Loucy (cell line): ENCODE measurements around the gene BHLHE23.

Experiments used
- H2AFZ ChIP-seq: fragments of 200-600 bp; sonication (generic); 2 replicates; pipeline ENCODE4 v1.6.0; 2016; ENCODE audit warnings: antibody characterized with exemption, mild to moderate bottlenecking, low read length, moderate library complexity
- H3F3A ChIP-seq: fragments of 200-600 bp; 2 replicates; pipeline ENCODE4 v1.6.0; 2016; ENCODE audit warnings: antibody characterized with exemption, low read depth, mild to moderate bottlenecking
- H3K27me3 ChIP-seq: fragments of 200-600 bp; sonication (generic); 2 replicates; pipeline ENCODE4 v1.6.1; 2014; ENCODE audit warnings: low read length, mild to moderate bottlenecking; ENCODE audit not compliant: insufficient read depth, poor library complexity, severe bottlenecking
- H3K36me3 ChIP-seq: fragments of 200-600 bp; sonication (generic); 2 replicates; pipeline ENCODE4 v1.6.1; 2016; ENCODE audit warnings: low read length; ENCODE audit not compliant: insufficient read depth
- H3K4me1 ChIP-seq: fragments of 200-600 bp; sonication (generic); 2 replicates; pipeline ENCODE4 v1.5.1; 2014; ENCODE audit warnings: low read length, mild to moderate bottlenecking; ENCODE audit not compliant: insufficient read depth, poor library complexity, severe bottlenecking
- H3K4me2 ChIP-seq: fragments of 200-600 bp; sonication (generic); 2 replicates; pipeline ENCODE4 v1.6.0; 2014; ENCODE audit warnings: antibody characterized with exemption, low read length, low read depth, mild to moderate bottlenecking; ENCODE audit not compliant: poor library complexity, severe bottlenecking
- H3K4me3 ChIP-seq: fragments of 200-600 bp; sonication (generic); 2 replicates; pipeline ENCODE4 v1.5.1; 2014; ENCODE audit warnings: low read length, mild to moderate bottlenecking, mixed read lengths; ENCODE audit not compliant: poor library complexity, severe bottlenecking
- H3K79me2 ChIP-seq: fragments of 200-600 bp; sonication (generic); 2 replicates; pipeline ENCODE4 v1.6.1; 2014; ENCODE audit warnings: low read length; ENCODE audit not compliant: insufficient read depth
- H3K9ac ChIP-seq: fragments of 200-600 bp; sonication (generic); 2 replicates; pipeline ENCODE4 v1.6.0; 2014; ENCODE audit warnings: mild to moderate bottlenecking, low read depth, low read length, moderate library complexity; ENCODE audit not compliant: poor library complexity, severe bottlenecking
- H3K9me2 ChIP-seq: fragments of 200-600 bp; sonication (generic); replicated peaks from 2 replicates; pipeline ENCODE4 v1.6.1; 2016; ENCODE audit warnings: low read depth, low read length, mixed read lengths
- H3K9me3 ChIP-seq: fragments of 200-600 bp; sonication (generic); 2 replicates; pipeline ENCODE4 v1.6.1; 2014; ENCODE audit warnings: mild to moderate bottlenecking, antibody characterized with exemption, low read length, low read depth; ENCODE audit not compliant: insufficient read depth
- H4K20me1 ChIP-seq: fragments of 200-600 bp; sonication (generic); 2 replicates; pipeline ENCODE4 v1.6.0; 2014; ENCODE audit warnings: antibody characterized with exemption, low read length, mild to moderate bottlenecking; ENCODE audit not compliant: insufficient read depth, poor library complexity, severe bottlenecking
- EZH2phosphoT487 ChIP-seq: fragments of 200-600 bp; IDR thresholded peaks from 2 replicates; pipeline ENCODE4 v1.6.1; 2018; ENCODE audit warnings: antibody characterized with exemption, mild to moderate bottlenecking, moderate library complexity, borderline replicate concordance
- TF ChIP-seq, protein P1 (sequence below): fragments of 200-600 bp; sonication (generic); conservative IDR thresholded peaks from 2 replicates; pipeline ENCODE4 v1.5.1; 2014; ENCODE audit warnings: mild to moderate bottlenecking, antibody characterized with exemption, low read length

Gene BHLHE23

DNA sequence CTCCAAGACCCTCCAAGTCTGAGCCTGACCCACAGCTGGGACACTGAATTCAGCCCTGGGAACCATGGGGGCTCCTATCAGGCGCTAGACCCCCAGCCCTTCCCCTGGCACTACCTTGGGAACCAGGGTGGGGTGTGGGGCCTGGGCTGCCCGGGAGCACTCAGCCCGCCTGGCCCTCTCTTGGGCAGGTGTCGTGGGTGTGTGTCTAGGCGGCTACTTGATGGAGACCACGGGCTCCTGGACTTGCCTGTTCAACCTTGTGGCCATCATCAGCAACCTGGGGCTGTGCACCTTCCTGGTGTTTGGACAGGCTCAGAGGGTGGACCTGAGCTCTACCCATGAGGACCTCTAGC, 39.6 kb downstream of the BHLHE23 start:
- peaks cover 2% of the 10 kb centered on the region for H4K20me1 ChIP-seq
- no peaks in the 10 kb centered on the region for H3F3A ChIP-seq
- no peaks in the 10 kb centered on the region for H3K9me3 ChIP-seq
- H3K27me3 ChIP-seq: no peaks in the 10 kb centered on the region
- no peak overlapping the region for H2AFZ ChIP-seq
- no peak overlapping the region for H3K9ac ChIP-seq
- no peak overlapping the region for H3K4me3 ChIP-seq
- no peaks in the 10 kb centered on the region for H3K4me1 ChIP-seq
- no peaks in the 10 kb centered on the region for H3K9me2 ChIP-seq
- H3K36me3 ChIP-seq: peaks cover 19% of the 10 kb centered on the region; the same call in 1 of the 2 replicates
- H3K79me2 ChIP-seq: peaks cover 9% of the 10 kb centered on the region; the same call in 1 of the 2 replicates
- H3K4me2 ChIP-seq: no peak overlapping the region
- no peak for TF ChIP-seq EZH2phosphoT487
- TF ChIP-seq, protein P1, sequence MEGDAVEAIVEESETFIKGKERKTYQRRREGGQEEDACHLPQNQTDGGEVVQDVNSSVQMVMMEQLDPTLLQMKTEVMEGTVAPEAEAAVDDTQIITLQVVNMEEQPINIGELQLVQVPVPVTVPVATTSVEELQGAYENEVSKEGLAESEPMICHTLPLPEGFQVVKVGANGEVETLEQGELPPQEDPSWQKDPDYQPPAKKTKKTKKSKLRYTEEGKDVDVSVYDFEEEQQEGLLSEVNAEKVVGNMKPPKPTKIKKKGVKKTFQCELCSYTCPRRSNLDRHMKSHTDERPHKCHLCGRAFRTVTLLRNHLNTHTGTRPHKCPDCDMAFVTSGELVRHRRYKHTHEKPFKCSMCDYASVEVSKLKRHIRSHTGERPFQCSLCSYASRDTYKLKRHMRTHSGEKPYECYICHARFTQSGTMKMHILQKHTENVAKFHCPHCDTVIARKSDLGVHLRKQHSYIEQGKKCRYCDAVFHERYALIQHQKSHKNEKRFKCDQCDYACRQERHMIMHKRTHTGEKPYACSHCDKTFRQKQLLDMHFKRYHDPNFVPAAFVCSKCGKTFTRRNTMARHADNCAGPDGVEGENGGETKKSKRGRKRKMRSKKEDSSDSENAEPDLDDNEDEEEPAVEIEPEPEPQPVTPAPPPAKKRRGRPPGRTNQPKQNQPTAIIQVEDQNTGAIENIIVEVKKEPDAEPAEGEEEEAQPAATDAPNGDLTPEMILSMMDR: no peak

DNA sequence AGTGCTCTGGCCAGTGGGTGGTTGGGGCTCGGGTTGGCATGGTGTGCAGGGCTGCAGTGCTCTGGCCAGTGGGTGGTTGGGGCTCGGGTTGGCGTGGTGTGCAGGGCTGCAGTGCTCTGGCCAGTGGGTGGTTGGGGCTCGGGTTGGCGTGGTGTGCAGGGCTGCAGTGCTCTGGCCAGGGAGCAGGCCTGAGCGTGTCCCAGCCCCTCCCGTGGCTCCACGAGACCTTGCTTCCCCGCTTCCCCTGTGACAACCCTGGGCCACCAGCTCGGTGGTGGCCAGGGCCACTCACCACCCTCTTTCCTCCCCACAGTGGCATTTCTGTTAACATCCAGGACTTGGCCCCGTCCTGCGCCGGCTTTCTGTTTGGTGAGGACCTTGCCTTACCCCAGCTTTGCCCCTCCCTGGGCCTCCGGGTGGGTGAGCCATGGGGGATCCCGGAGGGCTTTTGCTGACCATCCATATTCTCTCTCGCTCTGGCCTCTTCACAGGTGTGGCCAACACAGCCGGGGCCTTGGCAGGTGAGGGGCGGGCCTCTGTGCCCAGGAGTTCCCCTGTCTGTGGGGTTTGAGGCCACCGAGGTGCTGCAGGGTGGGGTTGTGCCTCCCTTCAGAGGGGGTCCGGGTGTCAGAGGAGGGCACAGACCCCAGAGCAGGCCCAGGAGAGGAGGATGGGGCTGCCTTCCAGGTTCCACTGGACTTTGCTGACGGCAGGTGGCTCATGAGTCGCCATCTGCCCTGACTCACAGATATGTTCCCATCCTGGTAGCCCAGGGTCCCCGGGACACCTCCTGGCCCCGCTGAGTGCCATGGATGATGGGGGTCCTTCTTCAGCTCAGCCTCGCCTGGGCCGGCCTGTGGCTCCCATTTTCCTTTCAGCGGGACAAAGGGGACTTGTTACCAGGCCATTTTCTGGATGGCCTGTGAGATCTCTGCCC, 40.3 kb downstream of the BHLHE23 start:
- Histone ChIP-seq H3K27me3 (no peaks in the 10 kb centered on the region), H3K79me2 (peaks cover 15% of the 10 kb centered on the region; the same call in 1 of the 2 replicates), H3K4me2 (no peak overlapping the region), H3K4me3 (no peak overlapping the region), H3F3A (no peaks in the 10 kb centered on the region), H3K36me3 (peaks cover 19% of the 10 kb centered on the region; the same call in 1 of the 2 replicates), H2AFZ (no peak overlapping the region), H3K9ac (no peak overlapping the region), H4K20me1 (peaks cover 2% of the 10 kb centered on the region), H3K4me1 (peaks cover 4% of the 10 kb centered on the region), H3K9me2 (no peaks in the 10 kb centered on the region), H3K9me3 (no peaks in the 10 kb centered on the region)
- TF ChIP-seq, protein P1: no peak
- TF ChIP-seq EZH2phosphoT487: no peak

DNA sequence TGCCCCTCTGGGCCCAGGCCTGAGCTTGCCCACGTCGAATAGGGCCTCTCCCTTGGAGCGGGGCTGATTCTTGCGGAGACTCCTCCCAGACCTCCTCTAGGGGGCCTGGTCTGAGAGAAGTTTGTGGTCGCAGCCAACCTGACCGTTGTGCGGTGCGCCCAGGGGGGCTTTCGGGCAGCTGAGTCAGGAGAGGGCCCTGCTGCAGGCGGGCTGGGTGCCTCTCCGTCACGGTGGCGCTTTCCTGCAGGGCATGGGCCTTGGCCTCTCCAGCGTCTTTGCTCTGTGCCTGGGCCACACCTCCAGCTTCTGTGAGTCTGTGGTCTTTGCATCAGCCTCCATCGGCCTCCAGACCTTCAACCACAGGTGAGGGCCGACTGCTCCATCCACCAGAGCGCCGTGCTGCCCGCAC, 41.4 kb downstream of the BHLHE23 start:
- Histone ChIP-seq H3K36me3 (peaks cover 19% of the 10 kb centered on the region; the same call in 1 of the 2 replicates), H3K9ac (no peak overlapping the region), H3K9me3 (no peaks in the 10 kb centered on the region), H3F3A (no peaks in the 10 kb centered on the region), H3K4me2 (no peak overlapping the region), H3K4me3 (no peak overlapping the region), H3K27me3 (no peaks in the 10 kb centered on the region), H3K79me2 (peaks cover 18% of the 10 kb centered on the region; the same call in 1 of the 2 replicates), H3K4me1 (peaks cover 8% of the 10 kb centered on the region), H2AFZ (no peak overlapping the region), H3K9me2 (no peaks in the 10 kb centered on the region), H4K20me1 (peaks cover 2% of the 10 kb centered on the region)
- TF ChIP-seq, protein P1: no peak
- TF ChIP-seq EZH2phosphoT487: no peak
